Fibroblast of skin of scalp (primary cell): ENCODE measurements around the gene ZNF366.
A peak's percentile ranks its signal among the peaks of the same experiment; 100 is the strongest.

Source experiments
- DNase-seq: peaks from one replicate; pipeline ENCODE4 v3.0.0-alpha.2; 2013

Gene ZNF366

GRCh38 chr5:72465066-72465465, 42.1 kb downstream of the ZNF366 start:
- no peak for DNase-seq

- no peak for DNase-seq
These were observed 43.1 kb downstream of the ZNF366 start for GRCh38 chr5:72464071-72464470.

GRCh38 chr5:72463449-72464052, 43.7 kb downstream of the ZNF366 start:
- no peak for DNase-seq

GRCh38 chr5:72460413-72460812, 46.8 kb downstream of the ZNF366 start:
- no peak for DNase-seq

GRCh38 chr5:72459913-72460312, 47.3 kb downstream of the ZNF366 start:
- no peak for DNase-seq

GRCh38 chr5:72459089-72459661, 48.0 kb downstream of the ZNF366 start:
- no peak for DNase-seq

GRCh38 chr5:72458407-72458806, 48.8 kb downstream of the ZNF366 start:
- DNase-seq, result no peak

GRCh38 chr5:72457491-72457890, 49.7 kb downstream of the ZNF366 start:
- DNase-seq, result no peak

GRCh38 chr5:72456391-72457074, 50.7 kb downstream of the ZNF366 start:
- DNase-seq, result no peak

- no peak for DNase-seq
These were observed 51.7 kb downstream of the ZNF366 start for GRCh38 chr5:72455476-72455875.

- no peak for DNase-seq
These were observed 52.2 kb downstream of the ZNF366 start for GRCh38 chr5:72454996-72455395.

GRCh38 chr5:72453246-72453775, 53.9 kb downstream of the ZNF366 start:
- no peak for DNase-seq

GRCh38 chr5:72452515-72453245, 54.5 kb downstream of the ZNF366 start:
- peak; percentile 86 for DNase-seq

GRCh38 chr5:72451741-72452505, 55.3 kb downstream of the ZNF366 start:
- DNase-seq, result peak; percentile 97

- no peak for DNase-seq
These were observed 58.8 kb downstream of the ZNF366 start for GRCh38 chr5:72448368-72448767.

- no peak for DNase-seq
These were observed 59.5 kb downstream of the ZNF366 start for GRCh38 chr5:72447751-72448150.

GRCh38 chr5:72445969-72446368, 61.2 kb downstream of the ZNF366 start:
- no peak for DNase-seq

- no peak for DNase-seq
These were observed 63.3 kb downstream of the ZNF366 start for GRCh38 chr5:72443883-72444282.

GRCh38 chr5:72441862-72442540, 65.2 kb downstream of the ZNF366 start:
- DNase-seq, result peak; percentile 95

GRCh38 chr5:72441094-72441723, 66.0 kb downstream of the ZNF366 start:
- peak; percentile 52 for DNase-seq

- DNase-seq, result no peak
These were observed 67.0 kb downstream of the ZNF366 start for GRCh38 chr5:72440207-72440638.
